ENCODE results near the gene RBFOX2. TPM values are rescaled to one million over a fixed set of nuclear protein-coding genes. Genes with fewer than 3 reads are reported as not detected.

RBFOX2 gene
- total and polyA plus RNA-seq, 11 donors = 31.0 to 102 (median 84.0) TPM

- Histone ChIP-seq H3K27me3 (no peaks in the 10 kb centered on the region), H3K4me3 (no peak overlapping the region), H3K9me3 (no peaks in the 10 kb centered on the region), H3K36me3 (no peaks in the 10 kb centered on the region), H3K4me1 (peaks cover 3 to 79% (median 35%) of the 10 kb centered on the region in 12 donors), H3K27ac (peak overlapping the region in 2 of 12 donors; percentile 9 to 29)
- TF ChIP-seq POLR2A (IDR thresholded peaks at IDR 0.05) = no peak
- TF ChIP-seq CTCF (IDR thresholded peaks at IDR 0.05) = no peak
- ATAC-seq = peak in 1 of 4 donors; percentile 35
- no peak for DNase-seq
- 62 to 77% (median 74%) methylated on average over 4 of the region's 4 CpGs for WGBS, 4 donors
- intact Hi-C loops (cut with DNase I) = no loop called here
Measured at GRCh38 chr22:35886309-35886708, 142.3 kb downstream of the RBFOX2 start.

- Histone ChIP-seq H3K27me3 (no peaks in the 10 kb centered on the region), H3K4me1 (peaks cover 3 to 76% (median 34%) of the 10 kb centered on the region in 12 donors), H3K4me3 (no peak overlapping the region), H3K36me3 (no peaks in the 10 kb centered on the region), H3K9me3 (no peaks in the 10 kb centered on the region), H3K27ac (peak overlapping the region in 3 of 12 donors; percentile 2 to 81 (median 15))
- ATAC-seq (no peak), DNase-seq (no peak)
- WGBS, 4 donors = 62 to 69% (median 66%) methylated on average over 2 of the region's 2 CpGs
- TF ChIP-seq POLR2A (IDR thresholded peaks at IDR 0.05) (no peak), CTCF (IDR thresholded peaks at IDR 0.05) (no peak)
- intact Hi-C loops (cut with DNase I) = no loop called here
Measured at GRCh38 chr22:35884529-35884928, 144.1 kb downstream of the RBFOX2 start.

GRCh38 chr22:35883031-35883620, 145.5 kb downstream of the RBFOX2 start:
- WGBS, 4 donors = 25 to 41% (median 36%) methylated on average over 5 of the region's 5 CpGs
- peak overlapping the region in 11 of 12 donors; percentile 18 to 84 (median 73) for H3K27ac ChIP-seq
- peak overlapping the region in 1 of 12 donors; percentile 2 for H3K4me3 ChIP-seq
- intact Hi-C loops (cut with DNase I) = loop anchor here in 1 of 10 donors (2.0 kb wide), 1 partner anchor 40 kb away; no protein-coding TSS in a partner anchor
- ATAC-seq (peak; percentile 29 to 85 (median 81)), DNase-seq (peak in 1 of 5 donors; percentile 46)
- TF ChIP-seq CTCF (IDR thresholded peaks at IDR 0.05) (no peak), POLR2A (IDR thresholded peaks at IDR 0.05) (no peak)
- H3K9me3 ChIP-seq = no peaks in the 10 kb centered on the region
- H3K36me3 ChIP-seq = no peaks in the 10 kb centered on the region
- peaks cover 3 to 71% (median 34%) of the 10 kb centered on the region in 12 donors for H3K4me1 ChIP-seq
- H3K27me3 ChIP-seq = no peaks in the 10 kb centered on the region

GRCh38 chr22:35882211-35883030, 146.2 kb downstream of the RBFOX2 start:
- Histone ChIP-seq H3K36me3 (no peaks in the 10 kb centered on the region), H3K4me3 (peak overlapping the region in 2 of 12 donors; percentile 2 to 5), H3K9me3 (no peaks in the 10 kb centered on the region), H3K27ac (peak overlapping the region in 11 of 12 donors; percentile 18 to 84 (median 73)), H3K27me3 (no peaks in the 10 kb centered on the region), H3K4me1 (peaks cover 3 to 67% (median 34%) of the 10 kb centered on the region in 12 donors)
- intact Hi-C loops (cut with DNase I) = loop anchor here in 1 of 10 donors (2.0 kb wide), 1 partner anchor 40 kb away; no protein-coding TSS in a partner anchor
- WGBS, 4 donors = 20 to 30% (median 27%) methylated on average over 5 of the region's 5 CpGs
- ATAC-seq = peak in 1 of 4 donors; percentile 33
- TF ChIP-seq CTCF (IDR thresholded peaks at IDR 0.05) (no peak), POLR2A (IDR thresholded peaks at IDR 0.05) (no peak)
- no peak for DNase-seq
